Stimulated activated CD8-positive, alpha-beta memory T cell treated with anti-CD3 and anti-CD28 coated beads, Interleukin-4, amount 100 ng/mL, for 48 hours (primary cell): ENCODE data around the gene PRR13.
"Not testable (repeated sequence)": the region's sequence is repeated elsewhere in the genome, so short reads cannot be mapped to it uniquely, and the experiment has no call there.

Experiments used
- DNase-seq: peaks from one replicate; pipeline ENCODE4 v3.0.0-alpha.2; 2020

The PRR13 gene

DNA sequence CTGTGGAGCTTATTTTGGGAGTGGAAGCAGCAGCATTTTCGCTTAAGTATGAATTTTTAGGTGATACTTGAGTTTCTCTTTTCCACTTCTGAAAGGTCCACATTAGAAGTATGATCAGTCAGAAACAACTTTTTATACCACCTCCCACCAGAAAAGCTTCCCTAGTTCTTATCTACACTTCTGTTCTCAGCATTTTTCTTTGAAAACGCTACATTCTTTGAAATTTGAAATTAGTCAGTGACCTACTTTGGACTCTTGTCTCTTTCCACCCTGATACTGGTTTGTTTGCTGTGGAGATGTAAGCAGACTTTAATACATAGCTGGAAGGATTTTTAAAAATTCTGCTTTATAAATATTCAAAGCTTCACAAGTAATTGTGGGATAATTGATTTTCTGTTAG, 32.5 kb downstream of the PRR13 start:
- no peak for DNase-seq

DNA sequence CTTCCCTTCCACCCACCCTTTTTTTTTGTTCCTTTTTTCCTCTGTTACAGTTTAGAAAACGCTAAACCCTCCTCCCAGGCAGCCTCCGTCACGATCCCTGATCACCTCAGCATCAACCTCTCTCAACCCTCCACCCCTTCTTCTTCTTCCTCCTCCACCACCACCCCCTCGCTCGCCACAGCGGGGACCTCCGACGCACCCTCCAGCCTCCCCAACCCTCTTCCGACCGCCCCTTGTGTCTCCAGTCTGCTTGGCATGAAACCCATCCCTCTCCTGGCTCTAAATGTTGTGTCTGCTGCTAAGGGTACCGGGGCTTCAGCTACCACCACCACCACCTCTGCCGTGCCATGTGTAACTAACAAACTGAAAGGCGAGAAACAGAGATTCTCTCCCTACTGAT, 33.3 kb downstream of the PRR13 start:
- DNase-seq, result no peak

DNA sequence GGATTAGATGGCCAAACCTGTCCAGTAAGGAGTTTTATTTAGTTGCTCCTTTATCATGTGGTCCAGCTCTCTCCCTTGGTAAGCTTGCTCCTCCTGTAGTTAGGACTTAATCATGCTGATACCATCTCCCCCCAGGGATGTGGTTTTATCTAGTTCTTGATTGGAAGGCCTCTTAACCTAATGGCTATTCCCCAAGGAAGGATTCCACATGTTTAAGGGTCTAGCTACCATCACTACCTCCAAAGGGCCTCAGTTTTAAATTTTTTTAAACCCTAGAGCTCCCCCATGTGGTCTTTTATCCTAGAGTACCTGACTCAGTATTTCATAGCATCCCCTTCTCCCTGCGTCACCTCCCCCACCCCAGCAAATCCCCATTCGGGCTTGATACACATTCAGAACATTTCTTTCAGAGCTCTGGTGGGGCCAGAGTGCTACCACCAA, 35.3 kb downstream of the PRR13 start:
- DNase-seq, result no peak

DNA sequence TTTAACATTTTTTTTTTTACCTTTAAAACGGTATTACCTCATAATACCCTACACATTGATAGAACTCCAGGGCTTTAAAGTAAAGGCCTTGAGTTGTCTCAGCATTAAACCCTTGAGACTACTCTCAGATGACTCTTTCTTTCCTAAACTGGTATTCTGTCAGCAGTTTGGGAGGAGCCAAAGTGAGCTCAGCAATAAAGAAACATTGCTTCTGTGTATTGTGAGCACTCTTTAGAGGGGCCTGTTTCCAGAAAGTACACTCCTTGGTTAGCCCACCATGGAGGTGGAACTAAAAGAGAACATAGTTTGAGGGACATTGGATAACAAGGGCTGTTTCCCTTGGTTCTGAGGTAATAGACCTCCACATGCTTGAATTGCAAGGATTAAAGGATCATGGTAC, 37.3 kb downstream of the PRR13 start:
- DNase-seq, result no peak

DNA sequence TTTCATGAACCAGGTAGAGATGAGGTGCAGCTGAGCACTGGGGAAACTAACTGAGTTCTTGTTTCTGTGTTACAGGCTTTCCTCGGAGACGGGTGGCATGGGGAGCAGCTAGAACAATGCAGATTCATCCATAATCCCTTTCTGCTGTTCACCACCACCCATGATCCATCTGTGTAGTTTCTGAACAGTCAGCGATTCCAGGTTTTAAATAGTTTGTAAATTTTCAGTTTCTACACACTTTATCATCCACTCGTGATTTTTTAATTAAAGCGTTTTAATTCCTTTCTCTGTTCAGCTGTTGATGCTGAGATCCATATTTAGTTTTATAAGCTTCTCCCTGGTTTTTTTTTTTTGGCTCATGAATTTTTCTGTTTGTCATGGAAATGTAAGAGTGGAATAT, 37.8 kb downstream of the PRR13 start:
- DNase-seq, result no peak

DNA sequence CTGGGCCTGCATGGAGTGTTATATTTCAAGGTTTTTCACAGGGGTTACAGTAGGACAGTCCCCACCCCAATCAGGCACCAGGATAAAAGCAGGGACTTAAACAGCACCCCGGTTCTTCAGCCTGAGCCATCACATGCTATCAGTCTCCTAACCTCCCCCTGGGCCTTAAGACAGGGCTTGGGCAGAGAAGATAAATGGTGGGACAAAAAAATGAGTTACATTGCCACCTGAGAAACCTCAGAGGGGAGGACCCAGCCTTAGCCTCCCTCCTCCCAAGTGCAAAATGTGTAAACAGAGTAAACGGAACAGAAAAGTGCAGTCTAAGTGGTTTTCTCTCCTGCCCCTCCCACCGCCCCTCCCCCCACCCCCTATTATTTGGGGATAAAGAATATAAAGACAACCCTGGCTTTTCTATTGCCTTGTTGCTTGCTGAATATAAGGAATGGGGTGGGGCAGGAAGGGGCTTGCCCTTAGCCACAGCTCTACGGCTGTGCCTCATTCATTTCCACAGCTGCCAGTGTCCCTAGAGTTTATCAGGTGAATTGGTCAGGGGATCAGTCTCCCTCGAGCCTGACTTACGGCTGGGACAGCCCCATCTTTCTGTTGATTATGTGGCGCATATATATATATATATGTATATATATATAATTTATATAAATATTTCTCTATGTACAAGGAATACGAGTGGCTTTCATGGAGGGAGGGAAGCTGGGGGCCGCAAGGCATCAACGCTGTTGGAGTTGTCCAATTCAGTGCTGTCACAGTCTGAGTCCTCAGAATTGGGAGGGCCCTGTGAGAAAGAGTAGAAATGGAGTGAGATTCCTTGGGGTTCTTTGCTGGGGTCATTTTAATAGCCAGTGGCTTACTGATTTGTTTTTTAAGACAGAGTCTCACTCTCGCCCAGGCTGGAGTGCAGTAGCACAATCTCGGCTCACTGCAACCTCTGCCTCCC, 39.2 kb downstream of the PRR13 start:
- DNase-seq, result no peak

DNA sequence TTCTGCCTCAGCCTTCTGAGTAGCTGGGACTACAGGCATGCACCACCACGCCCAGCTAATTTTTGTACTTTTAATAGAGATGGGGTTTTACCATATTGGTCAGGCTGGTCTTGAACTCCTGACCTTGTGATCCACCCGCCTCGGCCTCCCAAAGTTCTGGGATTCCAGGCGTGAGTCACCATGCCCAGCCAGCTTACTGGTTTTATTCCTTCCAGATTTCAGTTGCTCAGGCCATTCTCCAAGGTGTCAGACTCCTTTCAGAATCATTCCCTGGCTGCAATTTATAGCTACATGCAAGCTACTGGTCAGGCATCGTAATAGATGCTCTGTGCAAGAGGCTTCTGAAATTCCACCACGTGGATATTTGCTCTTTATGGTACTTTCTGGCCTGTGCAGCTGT, 39.9 kb downstream of the PRR13 start:
- not testable (repeated sequence) for DNase-seq

DNA sequence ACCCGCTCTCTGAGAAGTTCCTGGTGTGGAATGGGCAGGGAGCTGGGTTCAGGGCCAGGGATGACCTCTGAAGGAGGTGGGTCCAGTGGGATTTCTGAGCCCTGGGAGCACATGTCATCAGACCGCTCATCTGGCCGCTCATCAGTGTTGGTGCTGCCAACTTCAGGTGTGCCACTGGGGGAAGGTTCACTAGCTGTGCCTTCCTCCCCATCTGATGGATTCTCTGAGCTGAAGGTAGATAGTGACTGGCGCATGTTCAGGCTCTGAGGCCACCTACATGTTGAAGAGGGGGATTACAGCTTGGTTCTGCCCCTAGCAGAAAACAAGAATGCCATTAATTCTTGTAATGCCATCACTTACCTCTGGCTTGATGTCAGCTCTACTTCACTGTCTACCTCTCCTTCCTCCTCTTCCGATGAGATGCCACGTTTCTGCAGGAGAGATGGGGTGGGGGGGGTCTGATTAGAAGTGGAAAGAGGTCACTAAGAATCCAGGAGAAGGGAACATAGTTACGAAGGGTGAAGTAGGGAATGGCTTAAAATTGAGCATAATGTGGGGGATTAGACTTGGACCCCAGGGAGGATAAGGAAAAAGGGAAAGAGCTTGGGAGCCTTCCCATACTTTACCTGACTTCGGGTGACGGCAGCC, 40.5 kb downstream of the PRR13 start:
- DNase-seq, result no peak

DNA sequence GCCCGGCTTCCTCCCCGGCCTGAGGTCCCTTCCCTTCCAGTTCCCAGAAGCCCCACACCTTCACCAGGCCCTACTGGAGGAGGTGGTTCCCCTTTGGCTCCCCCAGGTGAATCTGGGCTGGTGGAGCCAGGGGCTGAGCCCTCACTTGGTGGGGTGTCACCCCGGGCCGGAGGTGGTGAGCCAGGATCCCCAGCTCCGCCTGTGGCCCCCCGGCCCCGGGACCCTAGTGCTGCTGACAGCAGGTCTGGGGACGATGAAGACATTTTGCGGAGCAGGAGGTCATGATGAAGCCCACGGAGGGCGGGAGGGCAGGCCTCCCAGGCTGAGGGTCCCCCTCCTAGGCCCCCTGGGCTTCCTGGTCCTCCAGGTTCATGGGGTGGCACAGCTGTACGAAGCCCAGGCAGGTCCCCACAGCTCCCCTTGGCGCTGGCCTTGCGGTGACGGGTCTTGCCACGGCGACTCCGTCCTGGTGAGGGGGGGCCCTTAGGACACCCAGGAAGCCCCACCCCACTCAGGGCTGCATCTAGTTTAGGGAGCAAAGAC, 41.2 kb downstream of the PRR13 start:
- no peak for DNase-seq

DNA sequence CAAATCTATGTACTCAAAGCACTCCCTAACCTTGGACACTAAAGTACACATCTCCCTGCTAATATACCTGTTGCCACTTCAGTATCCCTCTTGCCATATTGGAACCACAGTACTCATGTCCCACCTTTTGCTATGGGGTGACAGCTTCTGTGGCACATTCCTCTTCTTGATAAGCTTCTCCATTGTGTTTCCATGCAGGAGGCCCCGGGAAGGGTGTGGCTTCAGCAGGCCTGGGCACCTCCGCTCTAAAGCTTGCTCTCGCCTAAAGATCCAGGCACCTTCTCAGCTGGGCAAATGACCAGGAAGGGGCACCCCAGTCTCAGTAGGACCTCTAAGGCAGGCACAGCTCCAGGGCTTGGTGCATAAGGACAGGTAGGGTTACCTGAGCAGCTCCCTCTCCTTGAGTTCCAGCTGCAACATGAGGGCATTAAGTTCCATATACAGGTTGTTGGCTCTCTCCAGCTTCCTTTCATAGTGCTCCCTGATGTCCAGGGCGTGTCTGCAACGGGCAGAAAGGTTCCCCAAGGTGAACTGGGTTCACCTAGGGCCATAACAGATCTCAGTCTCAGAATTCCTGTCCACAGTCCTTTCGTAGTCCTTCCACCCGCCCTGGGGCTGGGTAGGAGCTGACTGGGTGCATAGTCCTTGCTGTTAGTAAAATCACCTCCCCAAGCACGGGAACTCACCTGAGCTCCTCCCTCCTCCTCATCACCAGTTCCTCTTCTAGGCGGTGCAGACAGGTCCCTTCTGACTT, 41.9 kb downstream of the PRR13 start:
- DNase-seq, result peak; percentile 55

DNA sequence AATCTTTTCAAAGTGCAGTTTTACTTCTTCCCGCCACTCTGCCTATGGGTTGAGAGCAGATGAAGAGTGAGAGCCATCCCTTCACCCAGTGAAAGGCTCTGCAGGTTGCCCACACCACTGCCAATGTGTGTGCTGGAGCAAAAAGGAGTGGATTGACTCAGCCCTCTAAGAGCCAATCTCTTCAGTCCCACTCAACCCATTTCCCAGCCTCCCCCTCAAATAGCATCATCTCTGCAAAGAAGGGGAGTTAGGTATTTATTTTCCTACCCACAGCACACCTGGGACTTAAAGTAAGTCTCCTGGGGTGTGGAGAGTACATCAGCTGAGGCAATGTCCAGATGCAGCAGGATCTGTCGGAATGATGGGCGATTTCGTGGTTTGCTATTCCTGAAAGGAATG, 42.4 kb downstream of the PRR13 start:
- DNase-seq, result no peak

DNA sequence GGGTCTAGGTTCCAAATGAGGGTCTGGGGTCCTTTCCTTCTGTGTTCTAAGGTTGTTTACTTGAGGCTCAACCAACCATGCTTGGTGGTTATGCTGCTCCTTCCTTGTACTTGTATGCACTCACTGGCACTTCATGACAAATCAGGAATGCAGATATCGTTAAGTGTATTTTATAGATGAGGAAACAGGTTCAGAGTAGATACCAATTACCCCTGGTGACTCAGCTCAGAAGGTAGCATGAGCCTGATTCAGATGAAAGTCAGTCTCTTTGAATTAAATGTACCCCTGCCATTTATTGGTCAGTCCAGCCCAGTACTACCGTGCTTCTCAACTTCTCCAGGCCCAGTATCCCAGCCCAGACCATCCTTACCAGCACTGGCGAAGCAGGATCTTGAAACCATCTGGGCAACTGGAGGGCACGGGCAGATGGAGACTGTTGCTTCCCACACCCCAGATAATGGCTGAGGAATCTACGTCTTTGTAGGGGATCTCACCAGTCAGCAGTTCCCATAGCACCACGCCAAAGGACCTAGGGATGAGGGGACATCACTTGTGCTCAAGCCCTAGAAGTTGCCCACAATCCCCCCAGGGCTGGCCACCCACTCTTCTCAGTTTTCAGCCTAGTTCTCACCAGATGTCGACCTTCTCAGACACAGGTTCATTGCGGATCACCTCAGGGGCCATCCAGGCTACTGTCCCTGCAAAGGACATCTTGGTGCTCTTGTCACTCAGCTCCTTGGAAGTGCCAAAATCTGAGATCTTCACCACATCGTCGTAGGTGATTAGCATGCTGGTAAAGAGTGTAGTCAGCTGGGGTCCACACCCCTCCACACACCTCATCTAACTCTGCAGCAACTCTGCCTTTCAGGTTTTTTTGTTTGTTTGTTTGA, 43.4 kb downstream of the PRR13 start:
- DNase-seq, result no peak

DNA sequence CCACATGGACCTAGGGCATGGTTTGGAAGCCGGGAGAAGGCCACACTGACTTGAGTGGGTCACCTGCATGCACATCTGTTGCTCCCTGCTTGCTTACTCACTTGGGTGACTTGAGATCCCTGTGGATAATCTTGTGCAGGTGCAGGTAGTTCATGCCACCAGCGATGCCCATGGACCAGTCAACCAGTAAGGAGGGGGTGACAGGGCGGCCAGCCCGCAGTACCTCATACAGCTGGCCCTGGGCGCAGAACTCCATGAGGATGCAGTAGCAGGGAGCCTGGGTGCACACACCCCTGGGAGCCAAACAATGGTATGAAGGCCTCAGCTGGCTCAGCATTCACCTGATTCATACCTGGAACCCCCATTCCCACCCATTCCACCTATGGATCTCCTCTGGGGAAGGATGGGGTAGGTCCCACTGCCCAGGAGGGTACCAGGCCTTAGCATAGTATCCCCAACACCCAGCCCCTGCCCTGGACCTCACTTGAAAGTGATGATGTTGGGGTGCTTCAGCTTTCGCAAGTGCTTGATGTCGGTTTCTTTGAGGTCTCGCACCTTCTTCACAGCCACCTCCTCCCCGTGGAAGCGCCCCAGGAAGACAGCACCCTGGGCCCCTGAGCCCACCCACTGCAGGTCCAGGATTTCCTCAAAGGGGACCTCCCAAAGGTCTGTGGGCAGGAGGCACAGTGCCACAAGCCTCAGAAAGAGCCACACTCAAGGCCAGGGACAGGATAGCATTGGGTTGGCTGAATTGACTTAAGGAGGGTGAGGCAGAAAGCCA, 44.6 kb downstream of the PRR13 start:
- DNase-seq, result no peak

DNA sequence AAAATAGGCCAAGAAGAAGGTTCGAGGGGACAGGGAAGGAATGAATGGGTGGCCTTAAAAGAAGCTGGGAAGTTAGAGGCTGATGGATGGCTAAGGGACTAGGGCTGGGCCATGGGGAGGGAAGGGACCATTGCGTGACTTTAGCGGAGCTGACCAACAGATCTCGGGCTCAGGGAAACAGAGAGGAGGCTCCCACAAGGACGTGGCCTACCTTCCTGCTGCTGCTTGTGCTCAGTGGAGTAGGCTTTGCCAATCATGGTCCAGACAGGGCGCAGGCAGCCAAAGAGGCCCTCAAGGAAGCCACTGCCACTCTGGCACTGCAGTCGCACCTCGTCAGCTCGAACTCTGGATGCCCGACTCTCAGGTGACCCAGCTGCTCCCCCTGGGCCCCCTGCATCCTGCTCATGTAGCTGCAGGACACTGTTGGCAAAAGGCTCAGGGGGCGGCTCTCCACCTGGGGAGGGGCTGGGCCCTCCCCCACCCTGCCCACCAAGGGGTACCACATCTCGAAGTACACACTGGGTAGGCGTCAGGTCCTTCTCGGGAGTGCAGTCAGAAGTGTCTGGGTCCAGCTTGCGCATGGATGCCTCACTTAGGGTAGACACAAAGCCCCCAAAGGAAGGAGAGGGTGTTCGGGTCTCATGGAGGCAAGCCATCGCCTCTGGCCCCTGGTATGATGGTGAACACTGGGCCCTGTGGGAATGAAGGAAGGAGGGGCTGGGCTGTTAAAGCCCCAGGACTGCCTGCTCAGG, 45.4 kb downstream of the PRR13 start:
- no peak for DNase-seq

DNA sequence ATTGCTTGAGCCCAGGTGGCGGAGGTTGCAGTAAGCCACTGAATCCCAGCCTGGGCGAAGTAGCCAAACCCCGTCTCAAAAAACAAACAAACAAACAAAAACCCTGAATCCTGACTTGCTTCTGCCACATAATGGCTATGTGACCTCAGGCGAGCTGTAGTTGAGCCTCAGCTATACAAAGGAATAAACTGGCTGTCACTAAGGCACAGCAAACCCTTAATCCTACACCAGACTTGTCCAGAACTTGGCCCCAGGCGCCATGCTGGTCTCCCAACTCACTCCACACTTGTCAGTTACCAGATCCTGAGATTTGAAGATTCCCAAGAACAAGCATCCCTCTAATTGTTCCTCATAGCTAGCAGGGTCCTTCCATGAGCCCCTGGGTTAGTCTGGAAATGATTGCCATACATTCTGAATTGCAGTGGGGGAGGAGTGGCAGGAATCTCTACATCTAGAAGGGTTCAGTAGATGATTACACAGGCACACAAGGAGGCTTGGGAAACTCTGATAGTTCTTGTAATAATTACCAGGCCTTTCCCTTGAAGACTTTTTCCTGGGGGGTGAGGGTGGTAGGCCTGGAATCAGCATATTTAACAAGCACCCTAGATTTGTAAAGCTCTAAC, 47.8 kb downstream of the PRR13 start:
- DNase-seq, result no peak

DNA sequence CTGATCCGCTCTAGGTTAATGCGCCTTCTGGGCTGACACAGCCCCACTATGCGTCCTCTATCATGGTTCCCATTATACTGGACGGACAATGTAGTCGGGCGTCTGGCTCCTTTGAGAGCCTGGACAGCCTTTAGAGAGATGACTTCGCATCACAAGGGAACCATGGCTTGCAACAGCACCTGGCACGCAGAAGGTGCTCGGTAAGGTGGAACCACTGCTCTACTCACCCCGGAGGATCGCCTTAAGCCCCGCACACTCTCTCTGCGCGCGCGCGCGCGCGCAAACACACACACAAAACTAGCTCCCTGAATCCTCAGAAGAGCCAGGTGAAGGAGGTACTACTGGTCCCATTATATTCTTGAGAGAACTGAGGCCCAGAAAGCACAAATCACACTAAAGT, 50.7 kb downstream of the PRR13 start:
- no peak for DNase-seq

DNA sequence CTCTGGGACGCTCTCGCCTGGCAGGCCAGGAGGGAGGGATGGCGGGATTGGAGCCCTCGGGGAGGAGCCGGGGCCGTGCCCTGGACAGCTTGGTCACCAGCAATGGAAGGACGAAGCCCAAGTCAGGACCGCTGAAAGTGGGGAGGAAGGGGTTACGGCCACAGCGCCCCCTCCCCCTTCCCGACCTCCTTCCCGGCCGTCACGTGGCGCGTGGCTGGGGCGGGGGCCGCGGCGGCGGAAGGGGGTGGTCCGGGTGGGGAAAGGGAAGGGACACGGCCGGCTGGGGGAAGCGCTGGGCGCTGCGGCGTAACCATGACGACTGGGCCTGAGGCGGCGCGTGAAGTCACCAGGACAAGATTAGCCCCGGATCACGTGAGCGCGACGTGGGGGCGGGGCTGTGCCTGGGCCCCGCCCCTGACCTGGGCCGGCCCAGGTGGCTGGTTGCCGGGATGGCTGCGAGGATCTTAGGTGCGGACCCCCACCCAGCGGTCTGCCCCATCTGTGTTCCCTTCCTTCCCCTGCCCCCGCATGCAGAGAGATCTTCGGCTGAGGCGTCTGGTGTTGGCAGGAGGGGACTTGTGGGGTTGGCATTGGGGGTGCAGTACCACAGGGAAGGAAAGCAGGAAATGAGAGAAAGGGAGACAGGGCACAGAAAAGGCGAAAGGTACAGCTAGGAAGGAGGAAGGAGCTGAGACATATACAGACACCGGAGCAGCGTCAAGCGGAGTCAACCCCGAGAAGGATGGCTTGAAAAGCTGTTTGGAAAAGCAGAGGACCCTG, 51.5 kb downstream of the PRR13 start:
- DNase-seq, result peak; percentile 90

DNA sequence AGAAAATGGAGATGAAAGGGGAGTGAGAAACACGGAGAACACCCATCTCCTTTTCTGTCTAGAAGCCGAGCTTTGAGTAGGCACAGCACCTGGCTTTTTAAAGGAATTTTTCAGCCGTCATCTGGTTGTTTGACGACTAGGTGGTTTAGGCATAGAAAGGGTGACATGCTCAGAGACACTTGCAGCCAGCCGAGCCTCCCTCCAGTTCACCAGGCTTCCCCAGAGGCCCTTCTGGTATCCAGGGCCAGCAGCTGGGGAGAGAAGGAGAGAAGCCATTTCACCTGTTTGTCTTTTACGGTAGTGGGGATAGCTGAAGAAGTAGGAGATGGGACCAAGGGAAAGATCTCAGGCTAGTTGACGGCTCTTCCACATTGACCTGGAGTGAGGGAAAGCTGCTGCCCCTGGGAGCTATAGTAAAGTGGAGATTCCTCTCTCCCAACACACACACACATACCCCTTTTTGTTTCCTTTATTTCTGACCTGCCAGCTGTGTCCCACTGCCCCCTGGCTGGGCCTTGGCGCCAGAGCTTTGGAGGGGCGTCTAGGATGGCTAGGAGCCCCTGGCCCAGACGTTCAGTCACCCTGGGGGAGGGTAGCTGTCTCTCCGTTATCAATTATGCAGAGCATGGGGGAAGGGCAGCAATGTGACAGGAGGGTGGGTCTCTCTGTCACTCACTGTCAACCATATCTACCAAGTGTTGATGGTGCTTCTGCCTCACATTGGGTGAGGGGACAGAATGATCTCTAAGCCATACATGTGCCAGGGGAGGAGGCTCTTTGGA, 52.3 kb downstream of the PRR13 start:
- DNase-seq, result no peak
